Measurements from ENCODE around the gene HNRNPU. TPM values are rescaled to one million over a fixed set of nuclear protein-coding genes. Genes with fewer than 3 reads are reported as not detected.

HNRNPU gene
- total RNA-seq, 1 experiment from 2014 or later = 536 TPM

GRCh38 chr1:244862354-244862698 lies 2.0 kb downstream of the HNRNPU start:
- no peak for ATAC-seq

GRCh38 chr1:244861683-244862082 lies 2.7 kb downstream of the HNRNPU start:
- POLR2A ChIA-PET = interaction anchor here (0.7 to 5.4 kb wide), 3 partner anchors 14 to 181 kb away, joined by 3 to 37 read pairs (median 3); partner anchors contain the start of gene COX20
- H3K4me3 Mint-ChIP-seq = peak overlapping the region; percentile 98
- DNase-seq (ENCODE audit: low spot score) (no peak), ATAC-seq (no peak)
- peak overlapping the region; percentile 81; the same call in 1 of the 2 replicates for H3K27ac Mint-ChIP-seq
- CTCF ChIA-PET = interaction anchor here (1.0 to 5.5 kb wide), 2 partner anchors 109 to 180 kb away, joined by 4 to 37 read pairs; no protein-coding TSS in a partner anchor
- H3K36me3 Mint-ChIP-seq = peaks cover 65% of the 10 kb centered on the region
- TF ChIP-seq GABPB1 (CRISPR knock-in tag; IDR thresholded peaks at IDR 0.05) (no peak), TP53 (CRISPR knock-in tag; IDR thresholded peaks at IDR 0.05) (no peak), ATF1 (CRISPR knock-in tag; IDR thresholded peaks at IDR 0.05) (no peak), E2F4 (CRISPR knock-in tag; IDR thresholded peaks at IDR 0.05; ENCODE audit: borderline replicate concordance, low read depth) (no peak), GRHL2 (CRISPR knock-in tag; IDR thresholded peaks at IDR 0.05; ENCODE audit: insufficient replicate concordance, severe bottlenecking) (no peak), CBFB (CRISPR knock-in tag; IDR thresholded peaks at IDR 0.05; ENCODE audit: low read depth) (no peak), E2F1 (CRISPR knock-in tag; IDR thresholded peaks at IDR 0.05) (no peak), FOXP1 (CRISPR knock-in tag; IDR thresholded peaks at IDR 0.05; ENCODE audit: borderline replicate concordance) (no peak), ZBTB21 (CRISPR knock-in tag; IDR thresholded peaks at IDR 0.05; ENCODE audit: borderline replicate concordance) (no peak), SOX15 (CRISPR knock-in tag; IDR thresholded peaks at IDR 0.05) (no peak), STAT6 (CRISPR knock-in tag; conservative IDR thresholded peaks at IDR 0.05; ENCODE audit: low read depth) (no peak), MYBL2 (CRISPR knock-in tag; IDR thresholded peaks at IDR 0.05) (no peak), ZNF423 (CRISPR knock-in tag; IDR thresholded peaks at IDR 0.05) (no peak), TCF7 (CRISPR knock-in tag; IDR thresholded peaks at IDR 0.05; ENCODE audit: low read depth) (no peak)
- H3K4me1 Mint-ChIP-seq = peaks cover 52% of the 10 kb centered on the region
- no peaks in the 10 kb centered on the region for H3K9me3 Mint-ChIP-seq
- no peaks in the 10 kb centered on the region for H3K27me3 Mint-ChIP-seq (ENCODE audit: low read depth)

More at GRCh38 chr1:244862354-244862698, 2.0 kb downstream of the HNRNPU start:
- H3K27me3 Mint-ChIP-seq (ENCODE audit: low read depth) = no peaks in the 10 kb centered on the region
- ChIA-PET CTCF (interaction anchor here (1.0 to 5.5 kb wide), 3 partner anchors 102 to 180 kb away, joined by 3 to 37 read pairs (median 4); no protein-coding TSS in a partner anchor), POLR2A (interaction anchor here (0.7 to 5.4 kb wide), 5 partner anchors 15 to 189 kb away, joined by 3 to 37 read pairs (median 4); partner anchors contain the start of gene COX20)
- no peak for TF ChIP-seq ZNF121 (CRISPR knock-in tag; IDR thresholded peaks at IDR 0.05)
- no peak for TF ChIP-seq TCF7 (CRISPR knock-in tag; IDR thresholded peaks at IDR 0.05; ENCODE audit: low read depth)
- no peak for TF ChIP-seq ZBTB43 (CRISPR knock-in tag; IDR thresholded peaks at IDR 0.05)
- no peak for TF ChIP-seq ZNF423 (CRISPR knock-in tag; IDR thresholded peaks at IDR 0.05)
- TF ChIP-seq ARID4B (CRISPR knock-in tag; IDR thresholded peaks at IDR 0.05; ENCODE audit: borderline replicate concordance) = no peak
- TF ChIP-seq ELF4 (CRISPR knock-in tag; IDR thresholded peaks at IDR 0.05; ENCODE audit: low read depth) = no peak
- H3K4me3 Mint-ChIP-seq = peak overlapping the region; percentile 98
- peaks cover 55% of the 10 kb centered on the region for H3K4me1 Mint-ChIP-seq
- H3K27ac Mint-ChIP-seq = peak overlapping the region; percentile 97
- peaks cover 58% of the 10 kb centered on the region for H3K36me3 Mint-ChIP-seq
- DNase-seq (ENCODE audit: low spot score) = no peak
- no peaks in the 10 kb centered on the region for H3K9me3 Mint-ChIP-seq

Data from WTC11 (cell line).